Common myeloid progenitor, CD34-positive (primary cell): Measurements from ENCODE around the gene HEATR1.

Experiments
- CTCF ChIA-PET: fragments of 350-600 bp; sonication (Branson Sonifier 250); formaldehyde crosslinking; loops from one replicate; lab custom pipeline; 2021; ENCODE audit warnings: antibody characterized with exemption; lab: Charles Lee
- POLR2A ChIA-PET: fragments of 350-600 bp; sonication (Branson Sonifier 250); formaldehyde crosslinking; loops from one replicate; lab custom pipeline; 2021; ENCODE audit warnings: antibody characterized with exemption; lab: Charles Lee
- DNase-seq, 3 donors: peaks; one replicate each; pipeline versions ENCODE4 v3.0.0 to v3.0.0-alpha.2; 2013
- H3K27ac ChIP-seq, 2 experiments: 1 replicate in 1 of 2; 2 replicates in 1 of 2; pipeline ENCODE4 v1.7.0; 2013; ENCODE audit warnings: inconsistent platforms in 2 of 2, low read length in 2 of 2, mild to moderate bottlenecking in 2 of 2, low read depth in 1 of 2, moderate library complexity in 1 of 2; ENCODE audit not compliant: severe bottlenecking in 2 of 2, insufficient read depth in 1 of 2, poor library complexity in 1 of 2
- H3K27me3 ChIP-seq, 5 experiments: replicated peaks in 2 of 5; 1 replicate in 3 of 5; 2 replicates in 2 of 5; pipeline versions ENCODE4 v1.6.1 to v1.7.0; 2013; ENCODE audit warnings: low read length in 4 of 5, mild to moderate bottlenecking in 2 of 5, moderate library complexity in 2 of 5, inconsistent platforms in 1 of 5; ENCODE audit not compliant: insufficient read depth in 5 of 5, control insufficient read depth in 4 of 5
- H3K36me3 ChIP-seq, 4 experiments: 1 replicate in 2 of 4; 2 replicates in 2 of 4; pipeline versions ENCODE4 v1.6.1 to v1.7.0; 2013; ENCODE audit warnings: low read length in 3 of 4, control low read depth in 1 of 4, mild to moderate bottlenecking in 1 of 4; ENCODE audit not compliant: control insufficient read depth in 4 of 4, insufficient read depth in 4 of 4
- H3K4me1 ChIP-seq, 4 experiments: 1 replicate in 3 of 4; 2 replicates in 1 of 4; pipeline versions ENCODE4 v1.6.1 to v1.7.1; 2013; ENCODE audit warnings: low read length in 3 of 4, mild to moderate bottlenecking in 3 of 4, control low read depth in 1 of 4, inconsistent platforms in 1 of 4, moderate library complexity in 1 of 4; ENCODE audit not compliant: control insufficient read depth in 4 of 4, insufficient read depth in 4 of 4; ENCODE audit errors: control extremely low read depth in 1 of 4
- H3K4me3 ChIP-seq, 7 experiments: 1 replicate in 4 of 7; 2 replicates in 3 of 7; pipeline versions ENCODE4 v1.5.1 to v1.7.0; 2013; ENCODE audit warnings: mild to moderate bottlenecking in 7 of 7, low read length in 6 of 7, moderate library complexity in 6 of 7, inconsistent platforms in 2 of 7, low read depth in 2 of 7, control low read depth in 1 of 7; ENCODE audit not compliant: insufficient read depth in 4 of 7, control insufficient read depth in 1 of 7; ENCODE audit errors: extremely low read depth in 1 of 7
- H3K9me3 ChIP-seq, 5 experiments: 1 replicate in 4 of 5; 2 replicates in 1 of 5; pipeline versions ENCODE4 v1.6.1 to v1.7.1; 2013; ENCODE audit warnings: low read length in 4 of 5, mild to moderate bottlenecking in 2 of 5, inconsistent platforms in 1 of 5, low read depth in 1 of 5, moderate library complexity in 1 of 5; ENCODE audit not compliant: control insufficient read depth in 4 of 5, insufficient read depth in 2 of 5; ENCODE audit errors: control extremely low read depth in 1 of 5
- WGBS: methylation state at CpG from one replicate; pipeline ENCODE4 v1.1.5; 2013; ENCODE audit not compliant: insufficient coverage; 5-methylcytosine and 5-hydroxymethylcytosine counted together

The HEATR1 gene

DNA sequence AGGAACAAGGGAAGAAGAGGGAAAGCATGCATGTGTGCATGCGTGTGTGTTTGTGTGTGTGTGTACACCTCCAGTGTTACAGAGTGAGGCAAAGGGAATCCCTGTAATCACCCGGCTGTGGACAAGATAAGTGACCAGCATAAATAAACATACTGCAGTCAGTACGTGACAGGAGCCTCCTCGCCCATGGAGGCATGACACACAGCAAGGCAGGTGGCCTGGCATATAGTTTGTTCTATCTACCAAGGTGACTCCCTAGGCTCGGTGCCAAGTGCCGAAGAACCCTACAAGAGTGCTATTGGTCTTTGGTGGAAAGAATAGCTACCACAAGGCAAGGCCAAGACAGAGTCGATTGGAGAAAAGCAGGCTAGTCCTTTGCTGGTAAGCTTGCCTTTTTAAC lies 31.7 kb upstream of the HEATR1 start:
- H3K27ac ChIP-seq: no peak overlapping the region
- ChIA-PET CTCF (no interaction called here), POLR2A (no interaction called here)
- 90% methylated on average over 5 of the region's 7 CpGs for WGBS
- no peak for DNase-seq
- no peaks in the 10 kb centered on the region for H3K9me3 ChIP-seq
- H3K4me1 ChIP-seq: no peaks in the 10 kb centered on the region
- peaks cover 0 to 4% (median 0%) of the 10 kb centered on the region in 5 experiments for H3K27me3 ChIP-seq
- H3K4me3 ChIP-seq: no peak overlapping the region
- no peaks in the 10 kb centered on the region for H3K36me3 ChIP-seq

DNA sequence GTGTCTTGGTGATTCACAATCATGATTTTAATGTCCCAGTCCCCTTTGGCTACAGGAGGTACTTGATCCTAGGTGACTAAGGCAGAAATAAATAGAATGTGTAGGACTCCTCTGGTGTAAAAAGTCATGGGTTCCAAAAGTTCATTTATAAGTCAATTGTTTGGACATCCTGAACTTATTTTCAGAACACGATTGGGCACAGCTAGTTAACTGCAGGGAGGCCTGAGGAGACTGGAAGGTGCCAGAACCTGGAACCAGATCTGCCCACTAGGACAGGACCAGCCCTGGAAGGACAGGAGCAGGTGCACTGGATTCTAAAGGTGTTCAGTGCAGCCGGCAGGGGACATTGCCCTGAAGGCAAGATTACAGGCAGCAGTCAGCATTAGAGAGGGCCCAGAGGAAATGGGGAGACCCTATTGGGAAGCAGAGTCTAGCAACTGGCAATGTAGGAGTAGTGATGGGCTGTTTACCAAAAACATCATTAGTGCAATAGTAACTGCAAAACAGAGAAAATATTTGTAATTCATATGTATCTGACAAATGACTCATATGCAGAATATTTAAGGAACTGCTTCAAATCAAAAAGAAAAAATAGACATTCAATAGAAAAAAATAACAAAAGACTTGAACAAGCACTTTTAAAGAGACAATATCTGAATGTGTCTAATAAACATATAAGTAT lies 23.6 kb upstream of the HEATR1 start:
- Histone ChIP-seq H3K36me3 (no peaks in the 10 kb centered on the region), H3K4me3 (no peak overlapping the region), H3K27me3 (peaks cover 2 to 12% (median 3%) of the 10 kb centered on the region in 5 experiments), H3K9me3 (peaks cover 0 to 2% (median 2%) of the 10 kb centered on the region in 5 experiments), H3K27ac (no peak overlapping the region), H3K4me1 (no peaks in the 10 kb centered on the region)
- ChIA-PET CTCF (no interaction called here), POLR2A (no interaction called here)
- no peak for DNase-seq
- WGBS: 92% methylated on average over 2 of the region's 2 CpGs

DNA sequence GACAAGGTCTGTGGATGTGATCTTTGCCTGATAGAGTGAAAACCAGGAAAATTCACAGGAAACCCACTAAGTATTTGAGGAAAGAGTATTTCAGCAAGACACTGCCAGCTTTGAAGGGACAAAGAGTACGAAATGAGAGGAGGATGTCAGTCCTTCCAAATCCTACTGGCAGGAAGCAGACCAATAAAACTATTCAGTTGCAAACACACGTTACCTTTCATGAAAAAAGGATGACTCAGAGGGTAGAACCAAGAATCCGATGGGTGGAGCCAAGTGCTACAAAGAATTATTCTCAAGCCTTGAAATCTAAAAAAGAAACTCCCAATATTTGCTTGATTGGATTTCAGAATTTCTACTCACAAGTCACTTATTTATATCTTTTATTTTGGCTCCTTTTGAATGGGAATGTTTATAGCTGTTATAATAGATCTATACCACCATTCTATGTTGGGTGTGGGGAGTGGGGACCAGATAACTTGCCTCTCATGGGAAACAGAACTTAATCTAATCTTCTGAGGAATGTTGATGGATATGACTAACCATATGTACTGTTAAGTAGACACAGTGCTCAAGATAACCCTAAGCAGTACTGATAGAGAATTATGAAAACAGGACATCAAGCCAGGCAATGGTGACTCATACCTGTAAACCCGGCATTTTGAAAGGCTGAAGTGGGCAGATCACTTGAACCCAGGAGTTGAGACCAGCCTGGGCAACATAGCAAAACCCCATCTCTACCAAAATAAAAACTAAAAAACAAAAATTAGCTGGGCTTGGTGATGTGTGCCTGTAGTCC lies 19.3 kb upstream of the HEATR1 start:
- DNase-seq: no peak
- Histone ChIP-seq H3K4me1 (no peaks in the 10 kb centered on the region), H3K4me3 (no peak overlapping the region), H3K27me3 (peaks cover 2 to 11% (median 7%) of the 10 kb centered on the region in 5 experiments), H3K36me3 (no peaks in the 10 kb centered on the region), H3K27ac (no peak overlapping the region), H3K9me3 (peaks cover 4 to 11% (median 9%) of the 10 kb centered on the region in 5 experiments)
- ChIA-PET CTCF (no interaction called here), POLR2A (interaction anchor here (0.6 kb wide), 1 partner anchor 1147 kb away, joined by 3 read pairs; no protein-coding TSS in a partner anchor)
- WGBS: 76% methylated on average over 3 of the region's 4 CpGs

DNA sequence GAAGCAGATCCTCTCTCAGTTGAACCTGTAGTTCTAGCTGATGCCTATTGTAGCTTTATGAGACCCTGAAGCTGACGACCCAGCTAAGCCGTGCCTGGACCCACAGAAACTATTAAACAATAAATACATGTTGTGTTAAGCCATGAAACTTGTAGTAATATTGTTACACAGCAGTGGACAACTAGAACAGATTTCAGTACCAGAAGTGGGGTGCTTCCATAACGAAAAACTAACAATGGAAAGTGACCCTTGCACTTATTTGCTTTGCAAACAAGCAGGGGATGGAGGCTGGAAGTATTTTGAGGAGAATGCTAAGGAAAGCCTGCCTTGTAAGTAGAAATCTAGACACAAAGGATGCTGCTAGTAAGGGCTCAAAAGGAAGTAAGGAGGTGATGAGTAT lies 18.1 kb upstream of the HEATR1 start:
- H3K36me3 ChIP-seq: no peaks in the 10 kb centered on the region
- H3K4me3 ChIP-seq: no peak overlapping the region
- no peaks in the 10 kb centered on the region for H3K4me1 ChIP-seq
- H3K27ac ChIP-seq: no peak overlapping the region
- ChIA-PET POLR2A (no interaction called here), CTCF (no interaction called here)
- no peak for DNase-seq
- peaks cover 4 to 11% (median 9%) of the 10 kb centered on the region in 5 experiments for H3K9me3 ChIP-seq
- peaks cover 0 to 8% (median 4%) of the 10 kb centered on the region in 5 experiments for H3K27me3 ChIP-seq
- WGBS: 100% methylated on average over 1 of the region's 3 CpGs

DNA sequence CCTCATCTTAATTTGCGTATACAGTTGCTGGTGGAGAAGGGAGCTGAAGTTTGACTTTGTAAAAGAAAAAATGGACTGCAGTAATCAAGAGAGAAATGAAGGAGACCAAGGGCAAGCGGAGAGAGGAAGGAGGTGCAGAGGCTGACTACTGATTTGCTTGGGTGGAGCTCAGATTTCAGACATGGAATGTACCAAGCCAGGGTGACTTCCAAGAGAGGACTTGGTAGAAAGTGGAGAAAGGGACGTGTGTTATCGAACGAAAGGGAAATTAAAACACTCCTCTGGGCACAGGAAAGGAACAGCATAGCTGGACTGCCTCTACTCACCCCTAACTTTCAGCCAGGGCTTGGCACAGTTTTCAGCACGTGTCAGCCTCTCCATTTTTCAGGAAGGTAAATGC lies 15.1 kb upstream of the HEATR1 start:
- ChIA-PET CTCF (interaction anchor here (1.3 kb wide), 1 partner anchor 9 kb away, joined by 3 read pairs; no protein-coding TSS in a partner anchor), POLR2A (no interaction called here)
- peaks cover 6 to 11% (median 8%) of the 10 kb centered on the region in 5 experiments for H3K9me3 ChIP-seq
- 90% methylated on average over 6 of the region's 6 CpGs for WGBS
- H3K4me1 ChIP-seq: no peaks in the 10 kb centered on the region
- H3K27me3 ChIP-seq: peaks cover 0 to 17% (median 14%) of the 10 kb centered on the region in 5 experiments
- no peak for DNase-seq
- no peak overlapping the region for H3K27ac ChIP-seq
- no peaks in the 10 kb centered on the region for H3K36me3 ChIP-seq
- H3K4me3 ChIP-seq: no peak overlapping the region

DNA sequence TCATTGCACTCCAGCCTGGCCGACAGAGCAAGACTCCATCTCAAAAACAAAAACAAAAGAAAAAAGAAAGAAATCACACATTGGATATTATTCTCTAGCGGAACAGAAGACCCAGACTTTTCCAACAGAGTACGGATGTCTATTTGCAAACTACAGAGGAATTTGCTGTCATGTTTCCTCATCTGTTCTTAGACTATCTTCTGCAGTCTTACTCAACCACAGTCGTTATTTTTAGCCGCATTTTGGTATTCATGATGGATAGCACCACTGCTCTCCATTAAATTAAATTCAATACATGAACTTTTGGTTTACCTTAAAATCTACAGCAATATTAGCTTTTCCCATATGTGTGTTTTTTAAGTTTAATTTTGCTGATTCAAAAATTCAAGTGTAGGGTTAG lies 14.2 kb upstream of the HEATR1 start:
- DNase-seq: no peak
- H3K27ac ChIP-seq: no peak overlapping the region
- no peaks in the 10 kb centered on the region for H3K4me1 ChIP-seq
- ChIA-PET POLR2A (no interaction called here), CTCF (no interaction called here)
- H3K9me3 ChIP-seq: peaks cover 6 to 11% (median 8%) of the 10 kb centered on the region in 5 experiments
- peaks cover 0 to 17% (median 14%) of the 10 kb centered on the region in 5 experiments for H3K27me3 ChIP-seq
- 70% methylated on average over 2 of the region's 5 CpGs for WGBS
- H3K4me3 ChIP-seq: no peak overlapping the region
- H3K36me3 ChIP-seq: no peaks in the 10 kb centered on the region
